Measurements from ENCODE around the gene DMD.

DNA sequence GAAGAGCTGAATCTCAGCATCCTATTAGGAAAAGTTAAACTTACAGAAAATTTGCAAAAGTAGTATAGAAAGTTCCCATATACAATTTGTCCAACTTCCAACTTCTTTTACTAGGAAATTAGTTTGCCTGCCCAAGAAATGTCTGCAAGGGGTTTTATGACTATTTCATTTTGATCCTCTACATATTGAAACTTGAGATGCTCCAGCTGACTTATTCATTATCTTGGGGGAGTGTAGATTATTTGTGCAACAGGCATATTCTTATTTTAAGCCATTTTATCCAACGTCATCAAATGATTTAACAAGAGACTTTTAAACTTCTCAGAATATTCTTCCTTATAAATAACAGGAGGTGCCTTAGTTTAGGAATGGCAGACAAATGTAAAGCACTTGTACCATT, 1822.4 kb downstream of the DMD start:
- TF ChIP-seq, protein P1, sequence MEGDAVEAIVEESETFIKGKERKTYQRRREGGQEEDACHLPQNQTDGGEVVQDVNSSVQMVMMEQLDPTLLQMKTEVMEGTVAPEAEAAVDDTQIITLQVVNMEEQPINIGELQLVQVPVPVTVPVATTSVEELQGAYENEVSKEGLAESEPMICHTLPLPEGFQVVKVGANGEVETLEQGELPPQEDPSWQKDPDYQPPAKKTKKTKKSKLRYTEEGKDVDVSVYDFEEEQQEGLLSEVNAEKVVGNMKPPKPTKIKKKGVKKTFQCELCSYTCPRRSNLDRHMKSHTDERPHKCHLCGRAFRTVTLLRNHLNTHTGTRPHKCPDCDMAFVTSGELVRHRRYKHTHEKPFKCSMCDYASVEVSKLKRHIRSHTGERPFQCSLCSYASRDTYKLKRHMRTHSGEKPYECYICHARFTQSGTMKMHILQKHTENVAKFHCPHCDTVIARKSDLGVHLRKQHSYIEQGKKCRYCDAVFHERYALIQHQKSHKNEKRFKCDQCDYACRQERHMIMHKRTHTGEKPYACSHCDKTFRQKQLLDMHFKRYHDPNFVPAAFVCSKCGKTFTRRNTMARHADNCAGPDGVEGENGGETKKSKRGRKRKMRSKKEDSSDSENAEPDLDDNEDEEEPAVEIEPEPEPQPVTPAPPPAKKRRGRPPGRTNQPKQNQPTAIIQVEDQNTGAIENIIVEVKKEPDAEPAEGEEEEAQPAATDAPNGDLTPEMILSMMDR (IDR thresholded peaks at IDR 0.05) = no peak
- no peak for TF ChIP-seq POLR2A (IDR thresholded peaks at IDR 0.05)
